Gastrocnemius medialis (tissue), 4 donors: ENCODE results near the gene IGFBP2.

Source experiments
- POLR2A ChIP-seq, 2 donors: fragments of 450-650 bp; IDR thresholded peaks; one replicate each; pipeline ENCODE4 v1.6.1; 2017; ENCODE audit warnings: antibody characterized with exemption in 2 of 2, mild to moderate bottlenecking in 2 of 2, moderate library complexity in 2 of 2
- TF ChIP-seq, protein P1 (sequence below), 5 experiments: fragments of 450-650 bp in 3 of 5; fragments of 200-600 bp in 2 of 5; sonication (generic) in 2 of 5; IDR thresholded peaks in 4 of 5; conservative IDR thresholded peaks in 1 of 5; 1 replicate in 4 of 5; 2 replicates in 1 of 5; pipeline ENCODE4 v1.5.1; 2016 to 2019; ENCODE audit warnings: antibody characterized with exemption in 5 of 5, mild to moderate bottlenecking in 3 of 5, moderate library complexity in 3 of 5

DNA sequence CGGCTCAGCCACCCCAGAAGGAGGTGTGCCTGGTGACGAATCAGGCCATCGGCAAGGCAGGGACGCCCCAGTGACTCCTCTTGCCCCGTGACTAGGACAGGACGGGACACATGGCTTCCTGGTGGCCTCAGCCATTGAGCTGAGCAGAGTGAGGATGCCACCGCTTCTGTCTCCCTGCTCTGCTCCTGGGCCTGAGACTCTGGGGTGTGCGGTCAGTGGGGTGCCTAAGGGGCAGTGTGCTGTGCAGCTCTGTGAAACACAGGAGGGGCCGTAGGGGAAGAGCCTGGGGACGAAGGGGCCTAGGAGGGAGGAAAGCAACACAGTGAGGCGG is 37.8 kb downstream of the IGFBP2 start:
- no peak for TF ChIP-seq POLR2A (IDR thresholded peaks at IDR 0.05)
- TF ChIP-seq, protein P1, sequence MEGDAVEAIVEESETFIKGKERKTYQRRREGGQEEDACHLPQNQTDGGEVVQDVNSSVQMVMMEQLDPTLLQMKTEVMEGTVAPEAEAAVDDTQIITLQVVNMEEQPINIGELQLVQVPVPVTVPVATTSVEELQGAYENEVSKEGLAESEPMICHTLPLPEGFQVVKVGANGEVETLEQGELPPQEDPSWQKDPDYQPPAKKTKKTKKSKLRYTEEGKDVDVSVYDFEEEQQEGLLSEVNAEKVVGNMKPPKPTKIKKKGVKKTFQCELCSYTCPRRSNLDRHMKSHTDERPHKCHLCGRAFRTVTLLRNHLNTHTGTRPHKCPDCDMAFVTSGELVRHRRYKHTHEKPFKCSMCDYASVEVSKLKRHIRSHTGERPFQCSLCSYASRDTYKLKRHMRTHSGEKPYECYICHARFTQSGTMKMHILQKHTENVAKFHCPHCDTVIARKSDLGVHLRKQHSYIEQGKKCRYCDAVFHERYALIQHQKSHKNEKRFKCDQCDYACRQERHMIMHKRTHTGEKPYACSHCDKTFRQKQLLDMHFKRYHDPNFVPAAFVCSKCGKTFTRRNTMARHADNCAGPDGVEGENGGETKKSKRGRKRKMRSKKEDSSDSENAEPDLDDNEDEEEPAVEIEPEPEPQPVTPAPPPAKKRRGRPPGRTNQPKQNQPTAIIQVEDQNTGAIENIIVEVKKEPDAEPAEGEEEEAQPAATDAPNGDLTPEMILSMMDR (IDR thresholded peaks at IDR 0.05 in 4 of 5, conservative IDR thresholded peaks at IDR 0.05 in 1 of 5): no peak
